GM18873 (cell line): ENCODE results near the gene LLGL2.
"Not testable (repeated sequence)": the region's sequence is repeated elsewhere in the genome, so short reads cannot be mapped to it uniquely, and the experiment has no call there.

Source experiments
- ATAC-seq: cut with Tn5 transposase; IDR thresholded peaks from one replicate; pipeline ENCODE4 v1.9.1; 2021; ENCODE audit warnings: mild to moderate bottlenecking, moderate library complexity, moderate number of reproducible peaks; ENCODE audit not compliant: unreplicated experiment, low FRiP score

Gene LLGL2

GRCh38 chr17:75565618-75566017 lies 40.1 kb downstream of the LLGL2 start:
- no peak for ATAC-seq

- no peak for ATAC-seq
Measured at GRCh38 chr17:75566416-75566815, 40.9 kb downstream of the LLGL2 start.

- ATAC-seq: no peak
Measured at GRCh38 chr17:75566834-75567233, 41.3 kb downstream of the LLGL2 start.

DNA sequence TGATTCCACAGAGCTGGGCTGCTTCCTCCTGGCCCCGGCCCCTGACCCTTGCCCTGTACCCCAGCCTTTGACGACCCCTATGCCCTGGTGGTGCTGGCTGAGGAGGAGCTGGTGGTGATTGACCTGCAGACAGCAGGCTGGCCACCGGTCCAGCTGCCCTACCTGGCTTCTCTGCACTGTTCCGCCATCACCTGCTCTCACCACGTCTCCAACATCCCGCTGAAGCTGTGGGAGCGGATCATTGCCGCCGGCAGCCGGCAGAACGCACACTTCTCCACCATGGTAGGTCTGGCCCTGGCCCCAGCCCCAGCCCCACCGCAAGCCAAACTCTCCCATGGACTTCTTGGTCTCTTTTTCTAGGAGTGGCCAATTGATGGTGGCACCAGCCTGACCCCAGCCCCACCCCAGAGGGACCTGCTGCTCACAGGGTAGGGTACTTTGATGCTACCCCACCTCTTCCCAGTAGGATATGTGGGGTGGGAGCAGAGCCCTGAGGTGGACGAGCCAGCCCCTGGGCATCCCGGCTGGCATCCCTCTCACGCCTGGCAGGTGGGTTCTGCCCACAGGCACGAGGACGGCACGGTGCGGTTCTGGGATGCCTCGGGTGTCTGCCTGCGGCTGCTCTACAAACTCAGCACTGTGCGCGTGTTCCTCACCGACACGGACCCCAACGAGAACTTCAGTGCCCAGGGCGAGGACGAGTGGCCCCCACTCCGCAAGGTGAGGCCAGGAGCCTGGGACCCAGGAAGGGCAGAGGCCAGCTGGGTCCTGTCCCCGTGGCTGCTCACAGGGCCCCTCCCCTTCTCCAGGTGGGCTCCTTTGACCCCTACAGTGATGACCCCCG lies 43.1 kb downstream of the LLGL2 start:
- ATAC-seq: no peak

DNA sequence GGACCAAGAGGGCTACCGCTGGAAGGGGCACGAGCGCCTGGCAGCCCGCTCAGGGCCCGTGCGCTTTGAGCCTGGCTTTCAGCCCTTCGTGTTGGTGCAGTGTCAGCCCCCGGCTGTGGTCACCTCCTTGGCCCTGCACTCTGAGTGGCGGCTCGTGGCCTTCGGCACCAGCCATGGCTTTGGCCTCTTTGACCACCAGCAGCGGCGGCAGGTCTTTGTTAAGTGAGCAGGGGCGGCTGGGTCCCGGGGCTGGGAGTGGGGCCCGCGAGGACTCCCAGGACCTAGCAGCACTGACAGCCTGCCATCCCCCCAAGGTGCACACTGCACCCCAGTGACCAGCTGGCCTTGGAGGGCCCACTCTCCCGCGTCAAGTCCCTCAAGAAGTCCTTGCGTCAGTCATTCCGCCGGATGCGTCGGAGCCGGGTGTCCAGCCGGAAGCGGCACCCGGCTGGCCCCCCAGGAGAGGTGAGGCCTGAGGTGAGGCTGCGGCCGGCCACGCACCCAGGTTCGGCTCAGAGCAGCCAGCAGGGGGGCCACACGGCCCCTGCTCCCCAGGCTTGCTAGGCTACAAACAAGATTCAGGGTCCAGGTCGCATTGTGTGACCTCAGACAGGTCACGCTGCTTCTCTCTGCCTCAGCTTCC lies 44.7 kb downstream of the LLGL2 start:
- ATAC-seq: no peak

DNA sequence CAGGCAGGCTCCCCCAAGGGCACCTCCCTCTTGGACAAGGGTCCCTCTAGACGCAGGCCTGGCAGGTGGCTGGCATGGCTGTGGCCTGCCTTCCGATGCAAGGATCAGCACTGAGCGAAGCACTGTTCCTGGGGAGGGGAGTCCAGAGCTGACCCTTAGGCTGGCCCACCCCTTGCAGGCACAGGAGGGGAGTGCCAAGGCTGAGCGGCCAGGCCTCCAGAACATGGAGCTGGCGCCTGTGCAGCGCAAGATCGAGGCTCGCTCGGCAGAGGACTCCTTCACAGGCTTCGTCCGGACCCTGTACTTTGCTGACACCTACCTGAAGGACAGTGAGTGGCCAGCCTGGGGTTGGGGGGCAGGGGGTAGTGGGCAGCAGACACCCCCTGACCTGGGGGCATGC lies 45.3 kb downstream of the LLGL2 start:
- ATAC-seq: no peak

- no peak for ATAC-seq
Measured at GRCh38 chr17:75571197-75571884, 45.8 kb downstream of the LLGL2 start.

DNA sequence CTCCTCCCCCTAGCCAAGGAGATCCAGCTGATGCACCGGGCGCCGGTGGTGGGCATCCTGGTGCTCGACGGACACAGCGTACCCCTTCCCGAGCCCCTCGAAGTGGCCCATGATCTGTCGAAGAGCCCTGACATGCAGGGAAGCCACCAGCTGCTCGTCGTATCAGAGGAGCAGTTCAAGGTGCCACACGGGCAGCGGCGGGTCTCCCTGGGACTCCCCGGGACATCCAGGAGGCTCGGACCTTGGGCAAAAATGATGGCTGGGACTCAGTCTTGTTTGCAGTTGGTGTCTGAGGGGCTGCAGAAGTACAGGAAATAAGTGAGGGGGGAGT lies 46.4 kb downstream of the LLGL2 start:
- ATAC-seq: no peak

DNA sequence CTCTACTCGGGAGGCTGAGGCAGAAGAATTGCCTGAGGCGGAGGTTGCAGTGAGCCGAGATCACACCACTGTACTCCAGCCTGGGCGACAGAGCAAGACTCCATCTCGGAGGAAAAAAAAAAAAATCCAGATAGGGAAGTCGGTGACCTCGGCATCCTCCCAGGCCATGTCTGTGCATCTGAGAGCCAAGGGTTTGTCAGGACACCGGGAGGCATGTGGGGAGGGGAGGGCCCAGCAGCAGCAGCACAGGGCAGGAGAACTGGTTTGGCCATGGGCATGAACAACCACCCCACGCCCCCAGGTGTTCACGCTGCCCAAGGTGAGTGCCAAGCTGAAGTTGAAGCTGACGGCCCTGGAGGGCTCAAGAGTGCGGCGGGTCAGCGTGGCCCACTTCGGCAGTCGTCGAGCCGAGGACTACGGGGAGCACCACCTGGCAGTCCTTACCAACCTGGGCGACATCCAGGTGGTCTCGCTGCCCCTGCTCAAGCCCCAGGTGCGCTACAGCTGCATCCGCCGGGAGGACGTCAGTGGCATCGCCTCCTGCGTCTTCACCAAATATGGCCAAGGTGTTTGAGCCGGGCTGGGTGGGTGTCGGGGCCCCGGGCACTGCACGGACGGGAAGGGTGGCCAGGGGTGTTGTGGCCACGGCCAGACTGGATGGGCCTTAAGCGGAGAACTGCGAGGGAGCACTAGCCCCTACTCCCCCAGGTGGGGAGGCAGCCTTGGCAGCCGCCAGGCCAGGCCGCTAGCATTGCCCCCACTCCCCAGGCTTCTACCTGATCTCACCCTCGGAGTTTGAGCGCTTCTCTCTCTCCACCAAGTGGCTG lies 47.4 kb downstream of the LLGL2 start:
- no peak for ATAC-seq

DNA sequence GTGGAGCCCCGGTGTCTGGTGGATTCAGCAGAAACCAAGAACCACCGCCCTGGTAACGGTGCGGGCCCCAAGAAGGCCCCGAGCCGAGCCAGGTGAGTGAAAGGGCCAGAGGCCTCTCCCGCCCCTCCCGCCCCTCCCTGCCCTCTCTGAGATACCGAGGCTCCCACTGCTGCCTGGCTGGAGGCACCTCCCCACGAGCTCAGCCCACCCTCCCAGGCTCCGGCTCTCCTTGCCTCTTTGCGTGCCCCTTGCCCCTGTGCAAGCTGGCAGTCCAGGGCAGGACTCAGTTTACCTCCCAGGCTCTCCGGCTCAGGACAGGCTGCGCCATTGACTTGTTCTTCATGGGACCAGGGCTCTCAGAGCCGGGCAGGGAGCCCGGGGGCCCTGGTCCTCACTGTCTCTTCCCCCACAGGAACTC lies 48.1 kb downstream of the LLGL2 start:
- no peak for ATAC-seq

DNA sequence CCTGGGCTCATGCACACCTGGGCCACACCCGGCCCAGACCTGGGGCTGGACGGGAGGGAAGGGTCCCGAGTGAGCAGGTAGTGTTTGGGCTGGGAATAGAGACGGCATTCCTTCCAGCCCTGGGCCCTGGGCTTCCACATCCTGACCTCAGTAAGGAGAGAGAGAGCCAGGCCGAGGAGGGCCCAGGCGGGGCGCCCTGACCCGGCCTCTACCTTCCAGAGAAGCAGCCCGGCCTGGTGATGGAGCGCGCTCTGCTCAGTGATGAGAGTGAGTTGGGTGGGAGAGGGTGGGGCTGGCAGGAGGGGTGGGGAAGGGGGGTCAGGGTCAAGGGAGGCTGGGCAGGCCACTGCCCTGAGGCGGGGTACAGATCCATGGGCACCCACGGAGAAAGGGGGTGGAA lies 48.5 kb downstream of the LLGL2 start:
- ATAC-seq: no peak

DNA sequence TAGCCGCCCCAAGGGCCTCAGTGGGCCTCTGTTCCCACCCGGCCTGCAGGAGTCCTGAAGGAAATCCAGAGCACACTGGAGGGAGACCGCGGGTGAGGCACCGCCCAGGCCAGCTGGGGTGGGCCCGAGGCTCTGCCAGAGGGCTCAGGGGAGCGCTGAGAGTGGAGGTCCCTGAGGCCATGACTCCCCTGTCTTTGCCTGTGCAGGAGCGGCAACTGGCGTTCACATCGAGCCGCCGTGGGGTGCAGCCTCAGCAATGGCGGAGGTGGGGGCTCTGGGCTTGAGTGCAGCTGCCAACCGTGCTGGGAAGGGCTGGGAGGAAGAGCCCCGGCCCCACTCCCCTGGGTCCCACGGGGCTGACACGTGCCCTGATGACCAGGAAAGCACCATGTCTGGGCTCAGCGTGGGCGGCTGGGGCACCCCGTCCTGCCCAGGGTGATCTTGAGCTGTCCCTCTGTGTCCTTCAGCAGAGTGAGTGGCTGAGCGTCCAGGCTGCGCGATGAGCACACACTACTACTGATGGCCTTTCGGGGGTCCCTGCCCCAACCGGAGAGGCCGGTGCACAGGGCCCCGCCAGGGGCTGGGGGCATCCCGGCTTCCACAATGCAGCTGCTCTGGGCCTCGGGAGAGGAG lies 49.0 kb downstream of the LLGL2 start:
- ATAC-seq: no peak

GRCh38 chr17:75575197-75575596 lies 49.7 kb downstream of the LLGL2 start:
- no peak for ATAC-seq

DNA sequence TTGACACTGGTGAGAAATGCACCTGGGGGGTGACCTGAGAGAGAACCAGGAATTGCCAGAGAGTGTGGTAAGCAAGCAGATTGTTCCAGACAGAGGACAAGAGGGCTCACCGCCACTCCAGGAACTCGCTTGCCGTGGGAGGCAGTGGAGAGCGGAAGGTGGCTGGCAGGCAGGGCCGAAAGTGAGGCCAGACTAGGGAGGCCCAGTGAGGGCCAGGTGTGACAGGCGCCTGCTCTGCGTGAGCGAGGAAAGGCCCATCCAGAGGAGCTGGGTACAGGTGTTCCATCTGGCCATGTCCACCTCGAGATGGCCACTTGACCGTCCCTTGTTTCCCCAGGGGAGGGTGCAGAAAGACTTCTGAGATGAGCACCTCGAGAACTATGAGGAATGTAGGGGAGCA lies 50.2 kb downstream of the LLGL2 start:
- ATAC-seq: no peak

DNA sequence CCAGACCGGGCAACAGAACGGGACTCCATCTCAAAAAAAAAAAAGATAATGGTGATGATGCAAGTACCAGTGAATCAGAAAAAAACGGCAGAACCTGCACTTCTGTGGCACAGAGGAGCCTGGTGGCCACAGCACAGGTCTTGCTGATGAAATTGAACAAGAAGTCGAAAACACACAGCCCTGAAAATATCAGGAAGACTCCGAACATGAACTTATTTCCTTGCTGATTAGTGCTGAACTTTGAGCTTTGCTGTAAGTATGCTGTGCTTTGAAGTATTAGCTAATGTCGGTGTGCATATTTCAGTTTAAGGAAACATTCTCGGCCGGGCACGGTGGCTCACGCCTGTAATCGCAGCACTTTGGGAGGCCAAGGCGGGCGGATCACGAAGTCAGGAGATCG lies 51.2 kb downstream of the LLGL2 start:
- ATAC-seq: no peak

DNA sequence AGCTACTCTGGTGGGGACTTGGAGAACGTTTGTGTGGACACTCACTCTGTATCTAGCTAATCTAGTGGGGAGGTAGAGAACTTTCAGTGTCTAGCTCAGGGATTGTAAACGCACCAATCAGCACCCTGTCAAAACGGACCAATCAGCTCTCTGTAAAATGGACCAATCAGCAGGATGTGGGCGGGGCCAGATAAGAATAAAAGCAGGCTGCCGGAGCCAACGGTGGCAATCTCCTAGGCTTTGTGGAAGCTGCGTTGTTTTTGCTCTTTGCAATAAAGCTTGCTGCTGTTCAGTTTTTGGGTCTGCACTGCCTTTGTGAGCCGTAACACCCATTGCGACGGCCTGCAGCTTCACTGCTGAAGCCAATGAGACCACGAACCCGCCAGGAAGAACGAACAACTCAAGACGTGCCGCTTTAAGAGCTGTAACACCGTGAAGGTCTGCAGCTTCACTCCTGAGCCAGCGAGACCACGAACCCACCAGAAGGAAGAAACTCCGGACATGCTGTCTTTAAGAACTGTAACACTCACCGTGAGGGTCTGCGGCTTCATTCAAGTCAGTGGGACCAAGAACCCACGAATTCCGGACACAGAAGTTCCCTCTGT lies 55.7 kb downstream of the LLGL2 start:
- ATAC-seq: not testable (repeated sequence)

DNA sequence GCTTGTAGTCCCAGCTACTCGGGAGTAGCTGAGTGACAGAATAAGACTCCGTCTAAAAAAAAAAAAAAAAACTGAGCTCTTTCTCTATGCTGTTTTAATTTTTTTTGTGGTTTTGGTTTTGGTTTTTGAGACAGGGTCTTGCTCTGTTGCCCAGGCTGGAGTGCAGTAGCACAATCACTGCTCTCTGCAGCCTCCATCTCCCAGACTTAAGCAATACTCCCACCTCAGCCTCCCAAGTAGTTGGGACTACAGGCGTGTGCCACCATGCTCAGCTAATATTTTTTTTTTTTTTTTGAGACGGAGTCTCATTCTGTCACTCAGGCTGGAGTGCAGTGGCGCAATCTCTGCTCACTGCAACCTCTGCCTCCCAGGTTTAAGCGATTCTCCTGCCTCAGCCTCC lies 57.7 kb downstream of the LLGL2 start:
- ATAC-seq: not testable (repeated sequence)

DNA sequence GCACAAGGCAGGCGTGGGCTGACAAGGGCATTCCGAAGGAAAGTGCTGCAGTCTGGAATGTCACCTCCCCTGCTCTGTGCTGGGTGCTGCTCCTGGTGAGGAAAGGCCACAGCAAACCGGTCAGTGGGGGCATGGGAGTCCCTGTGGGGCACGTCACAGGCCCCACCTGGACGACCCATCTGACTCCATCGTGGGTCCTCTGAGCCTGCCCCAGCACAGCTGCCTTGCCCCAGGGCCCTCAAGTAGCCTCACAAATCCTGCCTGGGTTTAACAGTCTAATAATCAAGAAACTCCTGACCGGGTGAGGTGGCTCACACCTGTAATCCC lies 59.3 kb downstream of the LLGL2 start:
- ATAC-seq: no peak

- ATAC-seq: no peak
Measured at GRCh38 chr17:75587675-75588595, 62.4 kb downstream of the LLGL2 start, which contains the start of gene MYO15B. TSS of gene MYO15B (plus strand) at chr17:75587800. CDS start at chr17:75588058, 258 bp downstream.
